Right lobe of liver (tissue), 6 donors: Measurements from ENCODE around the gene PRKCQ. TPM values are rescaled to one million over a fixed set of nuclear protein-coding genes. Genes with fewer than 3 reads are reported as not detected.

Experiments used
- ATAC-seq, 4 donors: fragments of 200-7000 bp; cut with Tn5 transposase; one replicate each; pipeline ENCODE4 v1.9.1; 2020; ENCODE audit warnings: mild to moderate bottlenecking in 4 of 4, moderate library complexity in 4 of 4
- DNase-seq, 3 donors: peaks; one replicate each; pipeline ENCODE4 v3.0.0-alpha.2; 2020
- H3K27ac ChIP-seq, 3 donors: fragments of 200-600 bp; one replicate each; pipeline ENCODE4 v1.8.0; 2022
- H3K27me3 ChIP-seq, 2 donors: fragments of 200-600 bp; one replicate each; pipeline ENCODE4 v1.8.0; 2022
- H3K36me3 ChIP-seq, 4 donors: fragments of 200-600 bp; sonication (generic) in 1 of 4; one replicate each; pipeline versions ENCODE4 v1.5.1 to v1.8.0; 2017 to 2022; ENCODE audit warnings: control low read depth in 1 of 4
- H3K4me1 ChIP-seq, 4 donors: fragments of 200-600 bp; sonication (generic) in 1 of 4; one replicate each; pipeline versions ENCODE4 v1.5.1 to v1.8.0; 2017 to 2022; ENCODE audit warnings: control low read depth in 1 of 4
- H3K4me3 ChIP-seq, 3 donors: fragments of 200-600 bp; one replicate each; pipeline ENCODE4 v1.8.0; 2022
- H3K9me3 ChIP-seq, 4 donors: fragments of 200-600 bp; sonication (generic) in 1 of 4; one replicate each; pipeline versions ENCODE4 v1.5.1 to v1.8.0; 2017 to 2022; ENCODE audit warnings: control low read depth in 1 of 4
- POLR2A ChIP-seq: fragments of 450-650 bp; IDR thresholded peaks from one replicate; pipeline ENCODE4 v1.6.1; 2017; ENCODE audit warnings: antibody characterized with exemption, mild to moderate bottlenecking
- WGBS: methylation state at CpG from one replicate; pipeline ENCODE4 v1.1.6; 2018; ENCODE audit warnings: low coverage, low lambda C conversion rate; ENCODE audit not compliant: insufficient coverage; ENCODE audit errors: missing lambda C conversion rate; 5-methylcytosine and 5-hydroxymethylcytosine counted together
- intact Hi-C, 2 donors: fragments of 100-400 bp; cut with DNase I; formaldehyde crosslinking; loops; one replicate each; pipeline versions ENCODE4 v1.11.2 to v1.14.1; 2022
- total RNA-seq, 6 experiments: library from RNA; depleted of rRNA in 2 of 6; stranded (reverse); fragments of >200 nt in 2 of 6; fragmentation: NEBNext Ultra II Directional in 3 of 6; extraction: Animal tissue kit (Norgen Biotek cat#: 25700) in 3 of 6; gene quantifications; one replicate each; pipeline versions ENCODE4 v1.1.0 to v1.2.4, GENCODE V29; 2016 to 2023
- TF ChIP-seq, protein P1 (sequence below), 4 donors: fragments of 200-600 bp in 3 of 4; fragments of 450-650 bp in 1 of 4; IDR thresholded peaks; one replicate each; pipeline versions ENCODE4 v1.5.1 to v1.8.0; 2016 to 2022; ENCODE audit warnings: antibody characterized with exemption in 4 of 4, mild to moderate bottlenecking in 2 of 4
- donor health status: DM: no; HTN: yes; CAD: no.
- donor health status: DM: no; HTN: no; CAD: no.
- donor health status: DM: no; HTN: no; CAD: no.
- donor health status: DM: no; HTN: yes; CAD: no.
- donor health status: DM: no; HTN: yes; CAD: no.

PRKCQ gene
- total RNA-seq, 6 experiments from 2014 or later: 0.12 to 0.60 (median 0.16) TPM

DNA sequence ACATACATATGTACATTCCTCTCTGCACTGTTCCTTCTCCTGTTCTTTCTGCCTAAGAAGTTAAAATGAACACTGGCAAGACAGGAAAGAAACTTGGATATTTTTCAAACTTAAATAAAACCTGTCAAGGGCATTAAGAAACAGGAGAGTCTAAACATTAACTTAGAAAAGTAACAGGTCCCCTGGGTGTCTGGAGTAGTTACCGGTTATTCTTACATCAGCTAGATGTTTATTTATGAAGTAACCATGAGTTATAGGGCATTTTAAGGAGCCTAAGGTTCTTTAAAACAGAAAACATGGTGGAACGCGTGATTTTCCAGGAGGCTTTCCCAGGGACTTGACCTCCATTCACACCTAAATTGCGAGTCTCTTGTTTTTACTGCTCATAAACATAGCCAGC lies 148.2 kb downstream of the PRKCQ start:
- Histone ChIP-seq H3K36me3 (no peaks in the 10 kb centered on the region), H3K4me1 (no peaks in the 10 kb centered on the region), H3K9me3 (no peaks in the 10 kb centered on the region), H3K4me3 (no peak overlapping the region), H3K27ac (no peak overlapping the region), H3K27me3 (no peaks in the 10 kb centered on the region)
- WGBS: 63% methylated on average over 4 of the region's 4 CpGs
- ATAC-seq: no peak
- intact Hi-C loops: no loop called here
- TF ChIP-seq, protein P1, sequence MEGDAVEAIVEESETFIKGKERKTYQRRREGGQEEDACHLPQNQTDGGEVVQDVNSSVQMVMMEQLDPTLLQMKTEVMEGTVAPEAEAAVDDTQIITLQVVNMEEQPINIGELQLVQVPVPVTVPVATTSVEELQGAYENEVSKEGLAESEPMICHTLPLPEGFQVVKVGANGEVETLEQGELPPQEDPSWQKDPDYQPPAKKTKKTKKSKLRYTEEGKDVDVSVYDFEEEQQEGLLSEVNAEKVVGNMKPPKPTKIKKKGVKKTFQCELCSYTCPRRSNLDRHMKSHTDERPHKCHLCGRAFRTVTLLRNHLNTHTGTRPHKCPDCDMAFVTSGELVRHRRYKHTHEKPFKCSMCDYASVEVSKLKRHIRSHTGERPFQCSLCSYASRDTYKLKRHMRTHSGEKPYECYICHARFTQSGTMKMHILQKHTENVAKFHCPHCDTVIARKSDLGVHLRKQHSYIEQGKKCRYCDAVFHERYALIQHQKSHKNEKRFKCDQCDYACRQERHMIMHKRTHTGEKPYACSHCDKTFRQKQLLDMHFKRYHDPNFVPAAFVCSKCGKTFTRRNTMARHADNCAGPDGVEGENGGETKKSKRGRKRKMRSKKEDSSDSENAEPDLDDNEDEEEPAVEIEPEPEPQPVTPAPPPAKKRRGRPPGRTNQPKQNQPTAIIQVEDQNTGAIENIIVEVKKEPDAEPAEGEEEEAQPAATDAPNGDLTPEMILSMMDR (IDR thresholded peaks at IDR 0.05): no peak
- TF ChIP-seq POLR2A: no peak
- no peak for DNase-seq

DNA sequence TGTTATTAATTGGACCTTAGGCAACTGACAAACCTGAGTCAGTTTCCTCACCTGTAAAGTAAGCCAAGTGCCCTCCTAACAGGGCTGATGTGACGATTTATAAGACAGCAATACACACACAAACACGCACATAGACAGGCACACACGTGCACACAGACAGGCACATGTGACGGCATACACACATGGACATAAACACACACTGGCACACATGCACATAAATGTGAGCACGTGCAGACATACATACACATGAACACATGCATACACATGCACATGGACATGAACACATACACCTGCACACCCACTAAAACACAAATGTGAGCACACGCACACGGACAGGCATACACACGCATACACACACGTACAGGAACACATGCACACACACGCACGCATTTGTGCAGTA lies 148.9 kb downstream of the PRKCQ start:
- intact Hi-C loops: no loop called here
- 80% methylated on average over 2 of the region's 11 CpGs for WGBS

DNA sequence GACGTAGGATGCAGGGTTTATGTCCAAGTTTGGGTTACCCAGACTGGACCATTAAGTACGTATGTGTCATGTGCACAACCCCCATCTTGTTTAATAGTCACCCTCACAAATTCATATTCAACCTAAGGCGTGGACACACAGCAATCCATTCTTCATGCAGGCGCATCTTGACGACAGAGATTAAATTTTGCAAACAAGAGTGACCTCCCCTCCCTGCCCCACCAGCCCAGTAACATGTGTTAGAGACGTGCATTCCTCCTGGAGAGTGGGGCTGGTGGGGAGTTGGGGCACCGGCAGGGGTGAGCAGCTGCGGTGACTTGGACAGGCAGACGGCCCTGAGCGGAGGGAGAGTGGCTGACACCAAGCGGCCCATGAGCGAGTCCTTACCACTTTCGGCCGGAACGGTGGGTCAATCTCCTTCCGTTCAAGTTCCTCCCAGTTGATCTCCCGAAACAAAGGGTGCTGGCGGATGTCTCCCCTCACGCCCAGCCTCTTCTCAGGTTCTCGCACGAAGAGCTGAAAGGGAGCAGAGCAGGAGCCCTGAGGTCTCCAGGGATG lies 149.6 kb downstream of the PRKCQ start:
- H3K27ac ChIP-seq: no peak overlapping the region

More for the DNA sequence above, 148.9 kb downstream of the PRKCQ start:
- H3K4me1 ChIP-seq: no peaks in the 10 kb centered on the region
- H3K27me3 ChIP-seq: no peaks in the 10 kb centered on the region
- no peaks in the 10 kb centered on the region for H3K36me3 ChIP-seq
- no peak for TF ChIP-seq POLR2A
- TF ChIP-seq, protein P1 (IDR thresholded peaks at IDR 0.05): no peak
- no peak overlapping the region for H3K27ac ChIP-seq
- H3K4me3 ChIP-seq: no peak overlapping the region
- no peak for ATAC-seq
- no peaks in the 10 kb centered on the region for H3K9me3 ChIP-seq
- DNase-seq: no peak

GRCh38 chr10:6427357-6427959 lies 152.6 kb downstream of the PRKCQ start:
- no peaks in the 10 kb centered on the region for H3K36me3 ChIP-seq
- no peak for TF ChIP-seq POLR2A
- TF ChIP-seq, protein P1 (IDR thresholded peaks at IDR 0.05): no peak
- DNase-seq: no peak
- WGBS: 68% methylated on average over 9 of the region's 10 CpGs
- no peaks in the 10 kb centered on the region for H3K9me3 ChIP-seq
- intact Hi-C loops: loop anchor here in 1 of 2 donors (10.0 kb wide), 1 partner anchor 237 kb away; no protein-coding TSS in a partner anchor
- H3K4me3 ChIP-seq: no peak overlapping the region
- no peak for ATAC-seq
- no peak overlapping the region for H3K27ac ChIP-seq
- H3K27me3 ChIP-seq: no peaks in the 10 kb centered on the region
- H3K4me1 ChIP-seq: no peaks in the 10 kb centered on the region

More for the DNA sequence above, 149.6 kb downstream of the PRKCQ start:
- ATAC-seq (no peak), DNase-seq (no peak)
- no peak overlapping the region for H3K4me3 ChIP-seq
- no peaks in the 10 kb centered on the region for H3K36me3 ChIP-seq
- intact Hi-C loops: no loop called here
- 65% methylated on average over 8 of the region's 21 CpGs for WGBS
- no peaks in the 10 kb centered on the region for H3K4me1 ChIP-seq
- TF ChIP-seq POLR2A: no peak
- TF ChIP-seq, protein P1 (IDR thresholded peaks at IDR 0.05): no peak
- no peaks in the 10 kb centered on the region for H3K9me3 ChIP-seq
- no peaks in the 10 kb centered on the region for H3K27me3 ChIP-seq
